HPDE6-E6E7 (cell line): ENCODE measurements around the gene SSBP3.

Experiments
- DNase-seq: peaks from one replicate; pipeline ENCODE4 v3.0.0; 2011; ENCODE audit warnings: missing footprints; ENCODE audit errors: extremely low spot score

Gene SSBP3

DNA sequence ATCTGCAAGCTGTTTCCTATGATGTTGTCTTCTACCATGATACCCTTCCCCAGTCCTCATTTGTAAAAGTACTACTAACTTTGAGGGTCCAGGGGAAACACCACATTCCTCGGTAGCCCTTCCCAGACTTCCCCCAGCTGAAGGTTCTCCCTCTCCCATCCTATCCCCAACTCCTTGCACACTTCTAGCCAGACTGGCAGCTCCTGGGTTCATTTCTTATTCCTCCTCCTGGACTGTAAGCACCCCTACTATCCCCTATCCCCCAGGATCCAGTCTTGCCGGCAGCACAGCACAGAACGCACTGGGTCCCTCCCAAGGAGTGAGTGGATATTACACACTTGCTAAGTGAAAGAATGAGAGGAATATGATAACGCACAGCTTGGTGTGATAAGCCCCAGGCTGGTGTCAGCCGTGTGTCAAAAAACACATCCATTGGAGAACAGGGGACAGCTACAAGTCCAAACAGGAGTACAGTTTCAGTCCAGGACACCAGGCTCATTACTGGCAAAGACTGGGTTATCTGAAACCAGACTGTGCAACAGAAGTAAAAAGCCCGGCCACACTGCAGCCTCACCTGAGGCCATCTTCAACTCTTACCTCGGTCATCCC, 100.2 kb downstream of the SSBP3 start:
- no peak for DNase-seq

- no peak for DNase-seq
Observed at GRCh38 chr1:54304518-54304917, 101.7 kb downstream of the SSBP3 start.

GRCh38 chr1:54302951-54303843, 103.0 kb downstream of the SSBP3 start:
- no peak for DNase-seq

DNA sequence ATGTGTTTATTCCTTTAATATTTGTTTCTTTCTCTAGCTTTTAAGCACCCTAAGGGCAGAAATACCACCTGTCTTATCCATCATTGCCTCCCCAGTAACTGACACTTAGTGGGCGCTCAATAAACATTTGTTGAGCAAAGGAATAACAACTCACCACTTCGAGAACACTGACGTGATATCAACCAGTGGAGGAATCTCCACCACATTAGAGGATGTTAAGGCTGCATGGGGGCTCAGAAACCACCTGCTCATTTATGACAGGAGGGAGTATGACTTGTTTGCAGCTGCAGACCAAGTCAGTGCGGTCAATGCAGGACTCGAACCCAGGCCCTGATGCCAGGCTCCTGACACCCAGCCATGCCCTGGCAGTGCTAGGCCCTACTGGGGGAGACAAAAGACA, 103.6 kb downstream of the SSBP3 start:
- no peak for DNase-seq

- no peak for DNase-seq
Observed at GRCh38 chr1:54301497-54301896, 104.7 kb downstream of the SSBP3 start.

- DNase-seq, result no peak
Observed at GRCh38 chr1:54300401-54300800, 105.8 kb downstream of the SSBP3 start.

GRCh38 chr1:54299037-54299436, 107.2 kb downstream of the SSBP3 start:
- no peak for DNase-seq

- no peak for DNase-seq
Observed at GRCh38 chr1:54298284-54299033, 107.7 kb downstream of the SSBP3 start.

DNA sequence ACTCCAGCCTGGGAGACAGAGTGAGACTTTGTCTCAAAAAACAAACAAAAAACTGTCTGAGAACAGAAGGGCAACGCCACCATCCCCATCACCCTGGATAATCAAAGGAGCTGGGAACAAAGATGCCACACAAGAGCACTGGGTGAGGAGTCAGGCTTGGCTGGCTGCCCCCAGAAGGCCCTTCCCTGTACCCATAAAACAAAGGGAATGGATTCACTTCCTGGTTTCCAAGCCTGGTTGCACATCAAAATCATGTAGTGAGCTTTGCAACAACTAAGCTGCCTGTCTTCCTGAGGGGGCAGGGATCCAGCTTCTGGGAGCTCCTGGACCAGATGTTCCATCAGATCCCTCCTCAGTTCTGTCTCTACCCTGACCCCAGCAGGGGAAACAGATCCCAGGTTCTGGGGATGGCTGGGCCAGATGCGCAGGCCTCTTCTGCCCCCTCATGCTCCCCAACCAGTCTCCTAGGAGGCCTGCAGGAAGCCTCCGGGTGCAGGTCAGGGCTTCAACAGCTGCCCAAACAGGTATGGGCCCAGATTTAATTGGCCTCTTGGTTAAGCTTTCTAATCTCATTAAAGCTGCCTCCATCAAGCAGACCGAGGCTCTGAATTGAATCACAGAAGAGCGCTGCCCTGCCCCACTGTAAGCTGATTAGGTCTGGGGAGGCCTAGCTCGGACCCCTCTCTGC, 108.5 kb downstream of the SSBP3 start:
- no peak for DNase-seq

DNA sequence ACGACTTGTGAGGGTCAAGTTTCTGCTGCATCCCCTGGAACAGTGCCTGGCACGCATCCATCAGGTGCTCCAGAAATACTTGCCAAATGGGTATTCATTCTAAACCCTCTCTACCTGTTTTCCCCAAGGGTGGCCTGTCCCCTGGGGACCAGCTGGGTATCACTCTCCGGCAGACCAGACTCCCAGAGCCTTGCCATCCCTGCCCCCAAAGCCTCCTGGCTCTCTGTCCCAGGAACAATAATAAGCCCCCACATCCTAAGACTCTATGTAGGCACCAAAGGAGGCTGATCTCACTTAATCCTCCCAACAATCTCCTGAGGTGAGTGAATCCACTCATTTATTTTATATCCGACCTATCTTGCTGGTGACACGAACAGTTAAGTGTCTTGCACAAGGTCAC, 109.5 kb downstream of the SSBP3 start:
- no peak for DNase-seq

DNA sequence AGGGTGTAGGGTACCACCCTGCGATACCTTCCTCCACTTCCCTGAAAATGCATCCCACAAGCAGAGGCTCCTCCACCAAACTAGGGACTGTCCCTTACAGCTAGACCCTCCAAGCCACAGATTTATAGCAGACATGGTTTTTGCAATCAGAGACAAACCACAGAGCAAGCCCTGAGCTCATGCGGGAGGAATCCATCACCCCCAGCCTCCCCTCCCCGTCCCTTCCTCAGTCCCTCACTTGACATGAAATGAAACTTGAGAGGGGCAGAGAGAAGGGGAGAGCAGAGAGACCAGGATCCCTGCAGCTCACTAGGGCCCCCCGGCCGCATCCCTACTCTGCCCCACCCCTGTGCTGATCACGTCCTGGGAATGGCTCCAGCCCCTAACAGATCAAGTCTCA, 111.3 kb downstream of the SSBP3 start:
- DNase-seq, result no peak

GRCh38 chr1:54292002-54292911, 113.9 kb downstream of the SSBP3 start:
- DNase-seq, result no peak

DNA sequence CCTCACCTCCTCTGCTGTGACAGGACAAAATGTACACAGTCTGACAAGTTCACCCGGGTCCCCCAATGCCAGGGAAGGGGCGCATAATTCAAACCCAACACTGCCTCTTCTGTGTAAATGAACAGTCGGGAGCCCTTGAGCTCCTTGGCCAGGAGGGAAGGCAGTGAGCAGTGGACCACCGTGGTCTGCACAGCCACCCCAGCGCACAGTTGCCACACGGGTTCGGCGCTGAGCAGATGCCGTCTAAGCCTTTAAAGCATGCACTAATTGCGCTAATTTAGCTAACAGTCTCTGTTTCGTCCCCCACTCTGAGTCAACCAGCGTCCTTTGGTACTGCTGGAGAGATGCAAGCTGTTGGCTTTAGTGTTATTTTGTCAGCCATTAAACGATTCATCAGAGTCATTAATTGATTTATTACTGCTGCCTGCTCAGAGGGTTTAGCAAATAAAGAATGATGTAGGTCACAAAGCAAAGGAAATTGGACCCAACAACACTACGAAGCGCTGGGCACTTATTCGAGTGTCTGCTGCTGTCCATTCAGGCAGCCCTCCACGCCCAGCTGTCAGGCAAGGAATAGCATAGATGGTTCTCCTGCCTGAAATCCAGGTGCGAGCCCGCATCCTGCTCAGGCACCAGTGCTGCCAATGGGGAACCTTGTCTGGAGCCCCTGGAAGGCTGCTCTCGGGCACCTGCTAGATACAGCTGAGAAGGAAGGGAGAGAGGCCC, 114.8 kb downstream of the SSBP3 start:
- no peak for DNase-seq

- DNase-seq, result no peak
Observed at GRCh38 chr1:54290506-54291184, 115.5 kb downstream of the SSBP3 start.

DNA sequence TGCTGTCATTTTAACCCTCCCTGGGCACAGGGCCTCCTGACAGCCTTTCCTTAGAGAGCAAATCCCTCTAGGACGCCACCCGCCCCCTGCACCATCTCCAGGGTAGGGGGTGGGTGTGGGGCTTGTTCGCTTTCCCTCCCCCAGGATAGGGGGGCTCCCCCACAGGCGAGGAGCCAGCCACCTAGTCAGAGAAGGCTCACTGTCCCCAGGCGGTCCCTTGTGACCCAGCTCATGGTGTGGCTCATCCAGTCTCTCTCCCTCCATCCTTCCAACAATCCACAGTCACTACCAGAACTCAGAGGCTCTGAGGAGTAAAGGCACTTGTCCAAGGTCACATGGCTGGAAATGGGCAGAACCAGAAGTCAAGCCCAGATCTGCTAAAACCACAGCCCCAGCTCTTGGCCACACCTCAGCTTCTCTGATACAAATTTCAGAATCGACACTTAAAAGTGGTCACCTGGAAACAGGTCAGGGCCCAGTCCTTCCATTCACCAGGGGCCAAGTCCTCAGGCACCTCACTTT, 116.4 kb downstream of the SSBP3 start:
- no peak for DNase-seq

- DNase-seq, result no peak
Observed at GRCh38 chr1:54287801-54288211, 118.4 kb downstream of the SSBP3 start.

DNA sequence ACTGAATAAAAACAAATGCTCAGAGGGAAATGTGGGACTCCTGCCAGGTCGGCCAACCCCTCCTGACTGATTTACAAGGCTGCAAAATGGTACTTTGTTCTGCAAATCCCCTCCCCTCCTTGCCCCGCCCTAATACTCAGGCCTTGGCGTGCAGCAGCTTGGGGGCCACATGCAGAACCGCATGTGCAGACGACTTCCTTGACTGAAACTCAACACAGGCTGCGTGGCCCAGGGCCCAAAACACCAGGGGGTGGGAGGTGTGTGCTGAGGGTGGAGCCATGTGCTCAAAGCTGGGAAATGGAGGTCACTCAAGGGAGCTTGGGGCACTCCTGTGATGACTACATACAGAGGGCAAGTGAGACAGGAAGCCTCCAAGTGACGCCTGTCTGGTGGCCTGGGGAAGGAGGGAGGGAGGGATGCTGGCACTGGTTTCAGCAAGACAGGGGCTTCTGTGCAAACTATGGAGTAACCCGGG, 119.0 kb downstream of the SSBP3 start:
- no peak for DNase-seq

DNA sequence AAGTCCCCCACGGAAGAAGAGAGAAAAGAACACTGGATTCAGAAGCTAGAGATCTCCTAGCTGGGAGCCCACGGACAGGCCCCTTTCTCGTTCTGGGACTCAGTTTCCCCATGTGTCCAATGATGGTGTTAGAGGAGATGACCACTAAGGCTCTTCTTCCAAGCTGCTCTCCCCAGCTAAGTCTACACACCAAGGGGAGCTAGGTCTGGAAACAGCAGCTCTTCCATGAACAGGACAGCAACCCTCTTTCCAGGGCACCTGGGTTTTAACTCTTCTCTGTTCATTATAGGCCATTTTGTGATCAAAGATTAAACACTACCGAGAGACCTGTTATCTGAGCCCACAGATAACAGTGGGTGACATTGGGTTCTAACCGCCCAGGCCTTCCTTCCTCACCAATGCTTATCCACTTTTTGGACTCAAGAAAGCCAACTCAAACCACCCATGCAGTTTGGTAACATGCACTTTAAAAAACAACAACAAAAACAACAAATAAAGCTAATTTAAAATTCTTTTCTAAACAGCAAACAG, 120.3 kb downstream of the SSBP3 start:
- no peak for DNase-seq
